Tibial artery (tissue), 4 donors: ENCODE measurements around the gene IL19.

ENCODE experiments used
- DNase-seq, 2 donors: peaks; one replicate each; pipeline ENCODE4 v3.0.0-alpha.2; 2019
- H3K27ac ChIP-seq, 2 donors: fragments of 200-600 bp; sonication (generic) in 1 of 2; 1 replicate in 1 of 2; 2 replicates in 1 of 2; pipeline ENCODE4 v1.5.1; 2018 to 2019; ENCODE audit warnings: mild to moderate bottlenecking in 1 of 2
- H3K27me3 ChIP-seq, 2 donors: fragments of 200-600 bp; sonication (generic) in 1 of 2; one replicate each; pipeline versions ENCODE4 v1.5.1 to v1.6.0; 2016 to 2019
- H3K36me3 ChIP-seq, 3 donors: fragments of 200-600 bp; sonication (generic) in 2 of 3; one replicate each; pipeline ENCODE4 v1.5.1; 2016 to 2019; ENCODE audit warnings: mild to moderate bottlenecking in 2 of 3
- H3K4me1 ChIP-seq, 4 donors: fragments of 200-600 bp; sonication (generic) in 2 of 4; 1 replicate in 3 of 4; 2 replicates in 1 of 4; pipeline ENCODE4 v1.5.1; 2016 to 2019
- H3K4me3 ChIP-seq, 2 donors: fragments of 200-600 bp; sonication (generic) in 1 of 2; 1 replicate in 1 of 2; 2 replicates in 1 of 2; pipeline ENCODE4 v1.5.1; 2018 to 2019; ENCODE audit warnings: mild to moderate bottlenecking in 2 of 2
- H3K9me3 ChIP-seq, 3 donors: fragments of 200-600 bp; sonication (generic) in 1 of 3; one replicate each; pipeline ENCODE4 v1.5.1; 2016 to 2019
- intact Hi-C: fragments of 100-400 bp; cut with DNase I; formaldehyde crosslinking; loops from one replicate; pipeline ENCODE4 v1.15.0; 2023; ENCODE audit warnings: low total_unique reads
- TF ChIP-seq, protein P1 (sequence below), 2 experiments: fragments of 200-600 bp in 1 of 2; fragments of 450-650 bp in 1 of 2; IDR thresholded peaks; one replicate each; pipeline ENCODE4 v1.5.1; 2017 to 2019; ENCODE audit warnings: antibody characterized with exemption in 2 of 2, mild to moderate bottlenecking in 1 of 2, moderate library complexity in 1 of 2

IL19 gene

DNA sequence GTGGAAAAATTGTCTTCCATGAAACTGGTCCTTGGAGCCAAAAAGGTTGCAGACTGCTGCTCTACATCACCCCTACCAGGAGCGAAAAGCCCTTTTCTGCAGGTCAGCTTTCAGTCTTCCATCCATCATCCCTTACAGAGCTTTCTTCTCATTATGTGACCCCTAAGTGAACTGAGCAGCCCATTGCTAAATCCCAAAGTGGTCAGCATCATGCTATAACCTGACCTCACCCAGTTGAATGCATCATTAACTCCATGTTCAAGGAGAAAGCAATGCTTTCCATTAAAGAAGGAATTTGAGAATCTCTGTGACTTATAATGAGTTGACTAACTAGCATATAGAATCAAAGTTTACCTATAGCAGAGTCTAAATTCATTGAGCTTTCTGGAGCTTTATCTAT lies 116.3 kb downstream of the IL19 start:
- DNase-seq, result no peak
- intact Hi-C loops, result no loop called here
- no peaks in the 10 kb centered on the region for H3K36me3 ChIP-seq
- no peaks in the 10 kb centered on the region for H3K4me1 ChIP-seq
- no peaks in the 10 kb centered on the region for H3K9me3 ChIP-seq
- peaks cover 0 to 20% of the 10 kb centered on the region in 2 donors for H3K27me3 ChIP-seq
- no peak overlapping the region for H3K27ac ChIP-seq
- H3K4me3 ChIP-seq, result no peak overlapping the region
- TF ChIP-seq, protein P1, sequence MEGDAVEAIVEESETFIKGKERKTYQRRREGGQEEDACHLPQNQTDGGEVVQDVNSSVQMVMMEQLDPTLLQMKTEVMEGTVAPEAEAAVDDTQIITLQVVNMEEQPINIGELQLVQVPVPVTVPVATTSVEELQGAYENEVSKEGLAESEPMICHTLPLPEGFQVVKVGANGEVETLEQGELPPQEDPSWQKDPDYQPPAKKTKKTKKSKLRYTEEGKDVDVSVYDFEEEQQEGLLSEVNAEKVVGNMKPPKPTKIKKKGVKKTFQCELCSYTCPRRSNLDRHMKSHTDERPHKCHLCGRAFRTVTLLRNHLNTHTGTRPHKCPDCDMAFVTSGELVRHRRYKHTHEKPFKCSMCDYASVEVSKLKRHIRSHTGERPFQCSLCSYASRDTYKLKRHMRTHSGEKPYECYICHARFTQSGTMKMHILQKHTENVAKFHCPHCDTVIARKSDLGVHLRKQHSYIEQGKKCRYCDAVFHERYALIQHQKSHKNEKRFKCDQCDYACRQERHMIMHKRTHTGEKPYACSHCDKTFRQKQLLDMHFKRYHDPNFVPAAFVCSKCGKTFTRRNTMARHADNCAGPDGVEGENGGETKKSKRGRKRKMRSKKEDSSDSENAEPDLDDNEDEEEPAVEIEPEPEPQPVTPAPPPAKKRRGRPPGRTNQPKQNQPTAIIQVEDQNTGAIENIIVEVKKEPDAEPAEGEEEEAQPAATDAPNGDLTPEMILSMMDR (IDR thresholded peaks at IDR 0.05), result no peak

DNA sequence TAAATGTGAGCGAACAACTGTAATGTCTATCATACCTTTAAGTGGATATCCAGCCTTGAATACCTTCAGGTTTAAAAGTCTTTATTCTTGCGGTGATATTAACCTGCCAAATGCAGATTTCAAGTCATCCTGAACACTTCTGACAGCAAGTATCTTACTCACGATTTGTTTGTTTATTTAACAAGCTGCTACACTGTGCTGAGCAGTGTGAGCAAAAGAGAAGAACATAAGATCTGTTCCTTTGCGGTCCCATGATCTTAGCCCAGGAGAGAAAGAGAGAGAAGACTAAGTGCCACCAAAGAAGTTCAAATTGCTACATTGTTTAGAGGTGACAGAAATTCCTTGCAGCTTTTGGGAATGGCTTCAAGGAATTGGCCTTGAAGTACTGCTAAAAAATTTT lies 117.1 kb downstream of the IL19 start:
- Histone ChIP-seq H3K27ac (no peak overlapping the region), H3K27me3 (peaks cover 0 to 23% of the 10 kb centered on the region in 2 donors), H3K4me1 (no peaks in the 10 kb centered on the region), H3K36me3 (no peaks in the 10 kb centered on the region), H3K4me3 (no peak overlapping the region), H3K9me3 (no peaks in the 10 kb centered on the region)
- intact Hi-C loops, result no loop called here
- TF ChIP-seq, protein P1 (IDR thresholded peaks at IDR 0.05), result no peak
- DNase-seq, result no peak

DNA sequence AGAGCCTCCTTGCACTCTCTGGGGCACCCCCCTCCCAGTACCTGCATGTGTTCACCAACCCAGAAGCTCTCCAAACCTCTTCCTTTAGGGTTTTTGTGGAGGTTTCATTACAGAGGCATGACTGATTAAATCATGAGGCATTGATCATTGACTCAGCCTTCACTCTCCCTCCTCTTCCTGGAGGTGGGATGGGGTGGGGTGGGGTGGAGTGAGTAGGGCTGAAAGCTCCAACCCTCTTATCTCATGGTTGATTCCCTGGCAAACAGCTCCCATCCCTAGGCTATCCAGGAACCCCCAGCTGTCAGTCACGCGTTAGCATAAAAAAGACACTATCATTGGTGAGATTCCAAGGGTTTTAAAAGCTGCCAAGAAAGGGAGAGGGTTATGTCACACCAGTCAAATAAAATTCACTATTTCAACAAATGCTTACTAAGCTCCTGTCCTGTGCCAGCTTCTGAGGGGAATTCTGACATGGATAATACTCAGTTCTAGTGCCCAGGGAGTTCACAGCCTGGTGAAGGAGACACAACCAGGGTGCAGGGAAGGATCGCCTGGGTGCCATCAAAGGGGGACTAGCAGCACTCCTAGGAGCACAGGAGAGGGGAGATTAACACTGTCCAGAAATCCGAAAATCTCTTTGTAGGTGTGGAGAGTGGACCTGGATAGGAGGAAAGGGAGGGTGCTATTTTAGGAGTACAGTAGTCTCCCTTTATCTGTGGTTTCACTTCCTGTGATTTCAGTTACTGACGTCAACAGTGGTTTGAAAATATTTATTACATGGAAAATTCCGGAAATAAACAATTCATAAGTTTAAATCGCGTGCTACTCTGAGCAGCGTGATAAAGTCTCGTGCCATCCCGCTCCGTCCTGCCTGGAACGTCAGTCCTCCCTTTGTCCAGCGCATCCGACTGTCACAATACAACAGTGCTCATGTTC lies 119.8 kb downstream of the IL19 start:
- Histone ChIP-seq H3K4me1 (no peaks in the 10 kb centered on the region), H3K27me3 (peaks cover 0 to 23% of the 10 kb centered on the region in 2 donors), H3K9me3 (no peaks in the 10 kb centered on the region), H3K4me3 (no peak overlapping the region), H3K36me3 (no peaks in the 10 kb centered on the region), H3K27ac (no peak overlapping the region)
- TF ChIP-seq, protein P1 (IDR thresholded peaks at IDR 0.05), result no peak
- no peak for DNase-seq
- intact Hi-C loops, result no loop called here

DNA sequence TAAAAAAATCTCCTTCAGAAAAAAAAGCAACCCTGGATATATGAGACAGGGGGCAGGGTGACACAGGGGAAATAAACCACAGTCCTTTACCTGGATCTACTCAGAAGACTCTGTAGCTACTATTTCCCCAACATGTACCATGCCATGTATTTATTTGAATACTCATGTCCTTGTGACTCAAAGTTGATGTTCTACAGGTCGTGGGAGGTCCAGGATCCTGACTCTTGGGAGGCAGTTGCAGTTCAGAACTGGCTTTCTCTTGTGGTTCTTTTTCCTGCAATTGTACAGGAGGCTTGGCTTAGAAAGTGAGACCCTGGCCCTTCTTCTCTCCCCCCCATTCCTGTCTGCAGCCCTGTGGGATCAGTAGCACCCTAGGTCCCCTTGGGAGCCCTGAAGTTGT lies 120.8 kb downstream of the IL19 start:
- no peaks in the 10 kb centered on the region for H3K9me3 ChIP-seq
- DNase-seq, result no peak
- H3K4me3 ChIP-seq, result no peak overlapping the region
- TF ChIP-seq, protein P1 (IDR thresholded peaks at IDR 0.05), result no peak
- no peak overlapping the region for H3K27ac ChIP-seq
- intact Hi-C loops, result no loop called here
- H3K4me1 ChIP-seq, result no peaks in the 10 kb centered on the region
- H3K36me3 ChIP-seq, result no peaks in the 10 kb centered on the region
- peaks cover 0 to 18% of the 10 kb centered on the region in 2 donors for H3K27me3 ChIP-seq
